Stimulated activated CD8-positive, alpha-beta memory T cell treated with anti-CD3 and anti-CD28 coated beads, Interleukin-4, amount 100 ng/mL, for 48 hours (primary cell): ENCODE measurements around the gene SNX32.

ENCODE experiments used
- DNase-seq: peaks from one replicate; pipeline ENCODE4 v3.0.0-alpha.2; 2020

Gene SNX32

DNA sequence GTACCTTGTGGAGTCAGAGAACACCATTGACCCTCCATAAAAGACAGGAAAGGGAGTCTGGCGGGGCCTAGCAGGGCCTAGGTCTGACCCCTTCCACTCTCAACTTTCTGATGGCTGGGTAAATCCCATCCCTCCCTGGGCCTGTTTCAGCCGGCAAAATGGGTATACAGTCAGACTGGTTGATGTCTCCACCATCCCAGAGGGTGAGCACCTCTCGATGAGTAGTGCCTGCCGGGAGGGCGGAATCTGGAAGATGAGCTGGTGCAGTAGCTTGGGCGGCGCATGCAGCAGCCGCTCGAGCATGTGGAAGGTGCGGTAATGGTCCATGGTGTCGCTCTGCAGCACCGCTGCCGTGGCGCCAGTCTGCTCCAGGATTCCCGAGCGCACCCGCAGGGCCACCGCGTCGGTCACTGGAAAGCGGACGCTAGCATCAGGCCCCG, 54.0 kb downstream of the SNX32 start:
- no peak for DNase-seq

DNA sequence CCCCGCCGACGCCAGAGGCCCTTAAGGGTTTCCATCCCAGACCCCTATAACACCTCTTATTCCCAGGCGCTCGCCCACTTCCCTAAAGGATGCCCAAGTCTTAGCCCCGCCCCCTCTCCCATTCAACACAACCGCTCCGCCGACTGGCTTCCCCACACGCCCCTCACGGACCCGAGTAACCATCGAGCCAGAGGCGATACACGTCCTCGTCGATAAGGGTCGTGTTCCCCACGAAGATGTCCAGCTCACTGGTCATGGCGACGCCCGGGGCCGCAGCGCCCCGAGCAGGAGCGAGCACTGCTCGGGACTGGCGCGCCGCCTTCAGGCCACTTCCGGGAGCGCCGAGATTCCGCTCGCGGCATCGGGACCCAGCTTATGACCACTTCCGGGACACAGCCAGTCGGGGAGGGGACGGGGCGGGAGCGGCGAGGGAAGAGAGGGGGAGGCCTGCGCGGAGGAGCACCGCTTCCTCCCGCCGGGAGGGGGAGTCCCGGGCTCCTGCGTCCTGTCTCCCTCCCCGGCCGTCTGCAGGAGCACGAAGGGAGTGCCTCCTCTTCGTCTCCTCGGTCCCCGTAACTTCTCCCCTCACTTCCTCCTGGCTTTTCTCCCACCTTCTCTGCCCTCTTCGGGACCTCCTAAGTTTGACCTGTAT, 54.5 kb downstream of the SNX32 start, which contains the start of gene FIBP:
FIBP (minus strand) TSS at position 309 of the 652 bp plus-strand sequence; CDS start at position 256, 53 bp downstream.
- peak; percentile 97 for DNase-seq

DNA sequence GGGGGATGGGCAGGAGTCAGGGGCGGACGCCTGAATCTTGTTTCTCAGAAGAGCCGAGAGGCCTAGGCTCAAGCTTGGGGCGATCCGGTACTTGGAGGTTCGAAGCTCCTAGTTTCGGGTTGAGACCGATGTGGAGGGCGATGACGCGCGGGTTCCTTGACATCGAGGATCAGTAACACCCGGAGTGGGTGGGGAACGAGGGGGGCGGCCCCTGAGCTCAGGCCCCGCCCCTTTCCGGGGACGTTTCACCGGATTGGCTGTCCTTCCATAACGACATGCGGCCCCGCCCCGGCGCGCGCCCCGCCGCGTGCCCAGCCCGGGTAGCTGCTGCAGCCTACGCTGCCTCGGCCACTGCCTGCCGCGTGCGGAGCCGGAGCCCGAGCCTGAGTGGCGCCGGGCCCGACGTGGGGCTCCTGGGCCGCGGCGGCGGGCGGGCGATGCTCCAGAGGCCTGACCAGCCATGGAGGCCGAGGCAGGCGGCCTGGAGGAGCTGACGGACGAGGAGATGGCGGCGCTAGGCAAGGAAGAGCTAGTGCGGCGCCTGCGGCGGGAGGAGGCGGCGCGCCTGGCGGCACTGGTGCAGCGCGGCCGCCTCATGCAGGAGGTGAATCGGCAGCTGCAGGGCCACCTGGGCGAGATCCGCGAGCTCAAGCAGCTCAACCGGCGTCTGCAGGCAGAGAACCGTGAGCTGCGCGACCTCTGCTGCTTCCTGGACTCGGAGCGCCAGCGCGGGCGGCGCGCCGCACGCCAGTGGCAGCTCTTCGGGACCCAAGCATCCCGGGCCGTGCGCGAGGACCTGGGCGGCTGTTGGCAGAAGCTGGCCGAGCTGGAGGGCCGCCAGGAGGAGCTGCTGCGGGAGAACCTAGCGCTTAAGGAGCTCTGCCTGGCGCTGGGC, 56.8 kb downstream of the SNX32 start, which contains the start of gene CCDC85B:
CCDC85B (plus strand) TSS at position 350 of the 895 bp plus-strand sequence; CDS start at position 461, 111 bp downstream.
- DNase-seq, result peak; percentile 99

DNA sequence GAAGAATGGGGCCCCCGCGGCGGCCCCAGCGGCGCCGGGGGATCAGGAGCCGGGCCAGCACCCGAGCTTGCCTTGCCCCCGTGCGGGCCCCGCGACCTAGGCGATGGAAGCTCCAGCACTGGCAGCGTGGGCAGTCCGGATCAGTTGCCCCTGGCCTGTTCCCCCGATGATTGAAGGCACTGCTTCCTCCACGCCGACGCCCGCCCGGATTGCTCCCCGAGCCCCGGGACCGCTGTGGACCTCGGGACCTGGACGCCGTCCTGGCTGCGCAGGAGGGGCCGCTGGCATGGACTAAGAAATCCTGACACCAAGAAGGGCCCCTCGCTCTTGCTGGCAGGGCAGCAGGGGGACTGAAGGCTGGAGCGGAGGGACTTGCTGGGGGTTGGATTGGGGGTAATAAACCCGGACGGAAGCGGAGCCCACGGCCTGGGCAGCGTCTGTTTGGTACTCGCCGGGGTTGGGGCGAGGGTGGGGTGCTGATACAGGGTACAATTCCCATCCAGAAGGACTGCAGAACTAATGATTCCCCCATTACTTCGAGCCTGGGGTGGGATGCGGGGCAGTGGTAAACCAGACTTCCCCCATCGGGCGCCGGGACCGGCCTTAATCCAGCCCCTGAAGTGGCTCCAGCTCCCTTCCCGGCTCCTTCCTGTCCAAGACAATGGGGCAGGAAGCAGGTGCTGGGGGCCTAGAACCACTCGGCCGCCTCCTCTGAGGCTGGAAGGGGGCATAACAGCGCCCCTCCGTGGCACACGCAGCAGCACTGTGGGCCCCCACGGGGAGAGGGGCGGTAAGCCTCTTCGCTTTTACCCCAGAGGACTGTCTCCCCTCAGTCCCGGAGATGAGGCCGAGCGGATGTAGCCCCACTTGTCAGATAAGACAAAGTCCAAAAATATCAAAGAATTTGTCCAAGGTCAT, 57.7 kb downstream of the SNX32 start:
- peak; percentile 70 for DNase-seq

DNA sequence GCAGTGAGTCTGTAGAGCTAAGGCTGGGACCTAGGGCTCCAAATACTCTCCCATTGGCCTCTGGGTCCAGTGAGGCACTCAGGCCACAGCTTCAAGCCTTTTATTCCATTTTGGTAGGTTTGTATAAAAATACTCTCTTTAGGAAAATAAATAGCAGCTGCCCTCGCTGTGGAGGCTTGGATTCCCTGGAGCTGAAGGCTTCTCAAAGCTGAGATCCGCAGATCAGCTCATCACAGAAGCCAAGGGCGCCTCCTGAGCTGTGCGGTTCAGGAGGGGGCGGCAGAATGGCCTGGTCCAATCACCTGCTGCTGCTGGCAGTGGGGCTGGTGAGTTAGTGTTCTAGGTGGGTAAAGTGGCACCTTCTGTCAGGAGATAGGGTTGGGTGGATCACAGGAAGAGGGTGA, 58.4 kb downstream of the SNX32 start:
- peak; percentile 68 for DNase-seq

DNA sequence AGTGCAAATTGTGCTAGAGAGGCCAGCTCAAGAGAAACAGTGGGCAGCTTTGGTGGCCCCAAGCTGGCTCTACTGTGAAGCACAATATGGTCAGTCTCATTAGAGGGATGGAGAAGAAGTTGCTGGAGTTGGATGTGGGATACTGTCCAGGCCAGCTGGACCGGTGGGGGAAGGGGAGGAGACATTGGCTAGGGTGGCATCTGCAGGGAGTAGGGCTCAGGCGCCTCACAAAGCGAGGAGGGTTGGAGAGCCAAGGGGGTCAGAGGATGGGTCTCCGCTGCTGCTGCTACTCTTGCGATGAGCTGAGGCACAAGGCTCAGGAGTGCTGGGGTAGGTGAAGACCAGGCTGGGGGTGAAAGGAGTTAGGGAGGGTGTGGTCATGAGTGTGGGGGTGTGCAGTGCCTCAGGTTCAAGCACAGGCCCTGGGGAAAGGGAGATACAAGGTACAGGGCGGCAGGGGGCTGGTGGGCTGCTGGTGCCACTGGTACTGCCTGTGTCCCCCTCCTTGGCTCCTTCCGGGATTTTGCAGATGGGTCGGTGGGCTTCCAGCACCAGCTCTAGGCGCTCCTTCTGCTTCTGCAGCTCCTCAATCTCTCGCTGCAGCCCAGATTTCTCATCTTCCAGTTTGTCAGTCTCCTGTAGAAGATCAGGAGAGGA, 59.0 kb downstream of the SNX32 start:
- DNase-seq, result no peak

DNA sequence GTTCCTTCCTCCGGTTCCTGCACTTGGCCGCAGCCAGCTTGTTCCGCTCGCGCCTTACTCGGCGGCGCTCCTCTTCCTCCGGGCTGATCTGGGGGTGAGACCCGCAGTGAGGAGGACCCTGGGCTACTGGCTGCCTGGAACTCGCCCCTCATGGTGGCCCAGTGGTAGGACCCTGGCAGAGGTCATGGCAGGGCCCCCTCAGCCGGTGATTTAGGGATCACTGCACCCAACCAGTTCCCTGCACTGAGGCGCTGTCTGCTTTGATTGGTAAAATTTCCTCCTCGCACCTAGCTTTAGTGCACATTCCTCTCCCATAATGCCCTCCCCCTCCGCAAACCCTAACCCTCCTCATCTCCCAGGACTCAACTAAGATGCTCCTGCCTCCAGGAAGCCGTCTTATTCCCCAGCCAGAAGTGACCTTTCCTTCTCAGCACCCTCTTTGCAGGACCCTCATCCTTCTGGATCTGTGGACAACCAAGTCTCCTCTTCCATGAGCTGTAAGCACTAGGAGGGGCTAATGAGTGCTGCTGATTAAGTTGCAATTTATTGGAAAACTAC, 60.4 kb downstream of the SNX32 start:
- DNase-seq, result peak; percentile 64

DNA sequence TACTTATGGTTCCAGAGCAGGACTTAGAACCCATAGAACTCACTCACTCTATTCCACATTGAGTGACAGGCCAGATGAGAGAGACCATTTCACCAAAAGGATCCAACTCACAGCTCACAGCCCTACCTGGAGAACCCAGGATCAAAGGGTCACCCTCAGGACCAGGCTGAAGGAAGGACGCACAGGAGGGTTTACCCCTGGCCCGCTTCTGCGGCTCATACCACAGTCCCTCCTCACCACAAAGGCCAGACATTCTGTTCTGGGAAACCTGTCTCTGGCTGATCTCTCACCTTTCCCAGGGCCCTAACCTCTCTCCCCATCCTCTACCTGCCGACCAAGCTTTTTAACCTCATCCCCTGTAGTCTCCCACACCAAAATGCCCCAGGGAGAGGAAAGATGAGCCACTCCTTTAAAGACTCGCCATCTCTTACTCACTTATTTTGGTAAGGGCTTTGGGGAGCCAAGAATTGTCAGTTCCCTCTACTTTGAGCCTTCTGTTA, 61.8 kb downstream of the SNX32 start:
- no peak for DNase-seq

DNA sequence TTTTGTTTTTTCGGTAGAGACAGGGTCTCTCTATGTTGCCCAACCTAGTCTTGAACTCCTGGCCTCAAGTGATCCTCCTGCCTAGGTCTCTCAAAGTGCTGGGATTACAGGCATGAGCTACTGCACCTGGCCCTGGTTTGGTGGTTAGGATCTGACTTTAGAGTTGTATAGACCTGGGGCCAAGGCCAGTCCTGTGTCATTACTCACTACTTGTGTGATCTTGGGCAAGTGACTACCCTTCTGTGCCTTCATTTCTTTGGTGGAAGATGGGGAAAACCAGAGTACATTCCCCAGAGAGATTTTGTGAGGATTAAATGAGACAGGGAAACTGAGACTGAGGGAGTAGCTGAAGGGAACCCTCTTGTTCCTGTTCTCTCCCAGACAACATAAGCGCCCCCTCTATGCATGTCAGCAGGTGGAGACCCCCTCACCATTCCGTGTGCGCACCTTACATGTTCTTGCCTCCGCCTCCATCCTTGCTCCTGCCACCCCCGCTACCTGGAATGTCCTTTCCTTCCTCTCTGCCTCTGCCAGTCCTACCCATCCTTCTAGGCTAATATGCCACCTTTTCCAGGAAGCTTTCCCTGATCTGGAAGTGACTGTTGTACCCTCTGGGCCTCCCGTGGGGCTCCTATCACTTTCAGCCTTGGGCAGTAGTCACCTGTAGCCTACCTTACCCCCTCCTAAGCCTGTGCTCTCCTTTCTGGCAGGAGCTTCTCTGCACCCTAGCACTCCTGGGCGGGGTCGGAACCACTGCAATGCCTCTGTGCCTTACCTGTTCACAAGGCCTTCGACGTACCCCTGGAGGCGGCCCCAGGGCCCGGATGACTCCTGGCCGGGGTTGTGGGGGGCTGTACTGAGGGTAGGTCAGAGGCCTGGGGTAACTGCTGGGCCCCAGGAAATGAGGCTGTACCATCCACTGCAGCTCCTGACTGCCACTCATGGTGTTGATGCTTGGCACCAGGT, 62.6 kb downstream of the SNX32 start:
- no peak for DNase-seq

DNA sequence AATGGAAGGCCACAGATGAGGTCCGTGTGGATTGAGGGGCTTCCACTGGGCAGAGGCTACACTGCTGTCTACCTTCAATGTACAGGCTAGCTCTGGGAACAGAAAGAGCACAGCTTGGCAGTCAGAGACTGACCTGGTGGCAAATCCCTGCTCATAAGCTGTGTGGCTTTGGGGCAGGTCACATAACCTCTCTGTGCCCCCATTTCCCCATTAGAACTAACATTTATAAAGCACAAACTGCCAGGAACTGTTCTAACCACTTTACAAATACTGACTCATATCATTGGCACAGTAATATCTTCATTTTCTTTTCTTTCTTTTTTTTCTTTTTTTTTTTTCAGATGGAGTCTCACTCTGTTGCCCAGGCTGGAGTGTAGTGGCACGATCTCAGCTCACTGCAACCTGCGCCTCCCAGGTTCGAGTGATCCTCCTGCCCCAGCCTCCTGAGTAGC, 63.3 kb downstream of the SNX32 start:
- no peak for DNase-seq

DNA sequence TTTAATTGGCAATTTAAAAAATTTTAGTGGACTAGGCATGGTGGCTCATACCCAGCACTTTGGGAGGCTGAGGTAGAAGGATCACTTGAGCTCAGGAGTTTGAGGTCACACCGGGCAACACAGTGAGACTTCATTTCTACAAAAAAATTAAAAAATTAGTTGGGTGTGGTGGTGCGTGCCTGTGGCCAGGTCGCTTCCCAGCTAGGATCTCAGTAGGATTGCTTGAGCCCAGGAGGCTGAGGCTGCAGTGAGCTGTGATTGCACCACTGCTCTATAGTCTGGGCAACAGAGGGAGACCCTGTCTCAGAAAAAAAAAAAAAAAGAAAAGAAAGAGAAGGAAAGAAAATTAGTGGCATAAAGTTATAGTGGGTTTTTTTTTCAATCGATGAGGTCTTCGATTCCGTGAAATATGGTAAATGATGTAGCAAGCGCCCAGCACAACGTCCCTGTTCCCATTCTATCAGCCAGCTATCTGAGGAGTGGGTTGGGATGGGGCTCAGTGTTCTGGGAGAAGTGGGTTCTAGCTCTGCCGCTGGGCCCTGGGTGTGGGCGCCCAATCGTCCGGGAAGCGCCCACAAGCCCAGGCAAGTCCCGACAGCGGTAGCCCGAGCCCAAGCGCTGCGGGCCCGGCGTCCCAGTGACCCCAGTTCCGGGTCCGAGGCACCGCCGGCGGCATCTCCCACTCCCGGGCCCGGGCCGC, 65.0 kb downstream of the SNX32 start:
- no peak for DNase-seq

DNA sequence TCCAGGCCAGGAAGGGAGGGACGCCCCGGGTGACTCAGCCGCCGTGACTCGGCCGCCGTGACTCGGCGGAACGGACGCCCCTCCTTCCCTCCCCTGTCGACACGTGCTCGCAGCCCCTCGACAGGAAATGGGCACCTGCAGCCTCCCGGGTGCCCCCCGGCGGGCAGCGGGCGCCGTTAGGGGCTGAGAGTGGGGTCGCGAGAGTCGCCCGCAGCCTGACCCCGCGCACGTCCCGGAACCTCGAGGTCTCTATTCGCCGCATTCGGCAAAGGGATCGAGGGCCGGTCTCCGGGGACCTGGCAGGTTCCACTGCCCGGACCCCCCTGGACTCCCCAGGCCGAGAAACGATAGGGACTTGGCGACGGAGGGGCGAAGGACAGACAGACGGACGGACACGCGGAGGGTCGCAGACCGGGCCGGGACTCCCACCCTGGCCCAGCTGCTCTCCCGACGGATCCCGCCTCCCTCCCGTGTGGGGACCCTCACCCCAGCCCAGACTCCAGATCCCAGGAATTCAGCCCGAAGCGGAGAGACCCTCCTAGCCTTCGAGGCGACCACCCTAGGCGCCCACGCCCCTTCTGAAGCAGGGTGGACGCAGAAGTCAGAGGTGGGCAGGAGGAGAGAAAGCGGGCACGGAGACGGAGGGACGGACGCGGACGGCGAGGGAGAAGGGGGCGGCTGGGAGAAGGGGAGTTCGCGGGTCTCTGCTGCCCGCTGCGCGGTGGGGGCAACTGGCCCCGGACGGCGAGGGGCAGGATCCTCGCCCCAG, 65.8 kb downstream of the SNX32 start:
- peak; percentile 86 for DNase-seq

DNA sequence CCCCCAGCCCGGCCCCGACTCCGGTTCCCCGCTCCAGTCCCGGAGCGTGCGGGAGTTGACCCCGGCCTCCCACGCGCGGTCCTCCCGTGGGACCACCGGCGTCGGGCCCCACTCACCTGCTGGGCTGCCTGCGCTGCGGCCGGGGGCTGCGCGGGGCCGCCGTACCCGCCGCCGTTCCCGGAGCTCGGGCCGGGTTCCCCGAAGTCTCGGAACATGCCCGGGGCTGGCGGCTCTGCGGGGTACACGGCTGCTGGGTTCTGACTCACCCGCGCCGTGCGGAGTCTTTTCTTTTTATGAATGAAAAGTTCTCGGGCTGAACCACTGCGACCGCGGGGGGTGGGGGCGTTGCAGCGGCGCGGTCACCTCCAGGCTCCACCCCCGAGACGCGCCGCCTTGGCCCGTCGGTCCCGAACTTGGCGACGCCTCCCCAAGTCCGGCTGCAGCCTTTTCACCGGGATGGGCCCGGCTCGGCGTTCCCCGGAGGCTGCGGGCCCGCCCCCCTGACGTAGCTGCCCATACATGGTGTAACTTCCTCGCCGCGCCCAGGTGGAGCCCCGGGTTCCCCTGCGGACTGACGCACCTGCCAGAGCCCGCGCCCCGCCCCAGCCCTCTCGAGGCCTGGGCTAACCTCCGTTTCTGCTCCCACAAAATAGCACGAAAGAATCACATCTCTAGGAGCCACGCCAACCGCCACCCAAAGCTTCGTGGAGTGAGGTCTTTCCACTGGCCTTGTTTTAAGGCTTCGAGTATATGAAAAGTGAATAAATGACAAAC, 66.5 kb downstream of the SNX32 start, which contains the start of gene FOSL1:
FOSL1 (minus strand) TSS at position 264 of the 774 bp plus-strand sequence; CDS start at position 215, 49 bp downstream.
- peak; percentile 95 for DNase-seq

DNA sequence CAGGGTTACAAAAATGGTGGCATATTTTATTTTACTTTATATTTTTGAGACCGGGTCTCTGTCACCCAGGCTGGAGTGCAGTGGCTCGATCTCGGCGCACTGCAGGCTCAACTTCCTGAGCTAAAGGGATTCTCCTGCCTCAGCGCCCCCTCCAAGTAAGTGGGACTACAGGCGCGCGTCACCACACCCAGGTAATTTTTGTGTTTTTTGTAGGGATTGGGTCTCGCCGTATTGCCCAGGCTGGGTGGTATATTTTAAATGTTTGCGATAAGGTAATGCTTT, 67.1 kb downstream of the SNX32 start:
- DNase-seq, result no peak

DNA sequence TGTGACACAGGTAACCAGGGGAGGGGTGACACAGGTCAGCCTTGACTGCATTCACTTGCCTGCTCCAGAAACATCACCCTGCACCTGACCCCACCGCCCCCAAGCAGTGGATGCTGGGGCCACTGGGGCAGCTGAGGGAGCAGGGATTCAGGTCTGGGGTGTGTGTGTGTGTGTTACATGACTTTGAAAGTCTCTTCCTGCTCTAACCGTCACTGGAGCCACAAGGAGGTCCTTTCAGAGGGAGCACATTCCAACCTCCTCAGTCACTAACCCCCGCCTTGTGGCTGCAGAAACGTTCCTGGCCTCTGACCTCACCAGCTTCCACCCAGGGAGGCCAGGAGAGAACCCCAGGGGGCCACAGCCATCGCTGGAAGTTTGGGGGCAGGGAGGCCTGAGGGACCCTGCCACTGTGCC, 69.3 kb downstream of the SNX32 start:
- no peak for DNase-seq
